GM21717 (cell line): ENCODE results near the gene NUBPL.
"Not testable (repeated sequence)": the region's sequence is repeated elsewhere in the genome, so short reads cannot be mapped to it uniquely, and the experiment has no call there.

Source experiments
- ATAC-seq: cut with Tn5 transposase; IDR thresholded peaks from one replicate; pipeline ENCODE4 v1.9.1; 2021; ENCODE audit warnings: mild to moderate bottlenecking, moderate library complexity; ENCODE audit not compliant: unreplicated experiment

Gene NUBPL

DNA sequence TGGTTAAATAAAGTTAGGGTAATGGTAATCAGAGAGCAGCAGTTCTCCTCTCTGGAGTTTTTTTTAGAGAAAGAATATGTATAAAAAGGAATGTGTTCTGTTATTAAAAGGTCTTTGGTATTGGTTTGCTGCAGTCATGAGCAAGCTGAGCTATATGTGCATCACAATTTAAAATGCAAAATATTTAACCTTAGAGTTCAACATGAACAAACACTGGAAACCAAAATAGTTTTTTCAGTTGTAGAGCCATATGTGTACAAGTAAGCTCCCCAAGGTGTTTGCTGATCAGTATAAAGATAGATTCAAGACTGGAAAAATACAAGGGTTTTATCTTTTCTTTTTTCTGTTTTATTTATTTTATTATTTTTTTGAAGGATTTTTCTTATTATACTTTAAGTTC is 245.0 kb downstream of the NUBPL start:
- no peak for ATAC-seq

DNA sequence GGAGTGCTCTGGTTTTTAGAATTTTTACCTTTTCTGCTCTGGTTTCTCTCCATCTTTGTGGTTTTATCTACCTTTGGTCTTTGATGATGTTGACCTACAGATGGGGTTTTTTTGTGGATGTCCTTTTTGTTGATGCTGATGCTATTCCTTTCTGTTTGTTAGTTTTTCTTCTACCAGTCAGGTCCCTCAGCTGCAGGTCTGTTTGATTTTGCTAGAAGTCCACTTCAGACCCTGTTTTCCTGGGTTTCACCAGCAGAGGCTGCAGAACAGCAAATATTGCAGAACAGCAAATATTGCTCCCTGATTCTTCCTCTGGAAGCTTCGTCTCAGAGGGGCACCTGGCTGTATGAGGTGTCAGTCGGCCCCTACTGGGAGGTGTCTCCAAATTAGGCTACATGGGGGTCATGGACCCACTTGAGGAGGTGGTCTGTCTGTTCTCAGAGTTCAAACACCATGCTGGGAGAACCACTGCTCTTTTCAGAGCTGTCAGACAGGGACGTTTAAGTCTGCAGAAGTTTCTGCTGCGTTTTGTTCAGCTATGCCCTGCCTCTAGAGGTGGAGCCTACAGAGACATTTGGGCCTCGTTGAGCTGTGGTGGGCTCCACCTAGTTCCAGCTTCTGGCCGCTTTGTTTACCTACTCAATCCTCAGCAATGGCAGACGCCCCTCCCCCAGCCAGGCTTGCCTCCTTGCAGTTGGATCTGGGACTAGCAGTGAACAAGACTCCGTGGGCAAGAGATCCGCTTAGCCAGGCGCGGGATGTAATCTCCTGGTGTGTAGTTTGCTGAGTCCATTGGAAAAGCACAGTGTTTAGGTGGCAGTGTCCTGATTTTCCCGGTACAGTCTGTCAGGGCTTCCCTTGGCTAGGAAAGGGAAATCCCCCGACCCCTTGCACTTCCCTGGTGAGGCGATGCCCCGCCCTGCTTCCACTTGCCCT is 250.8 kb downstream of the NUBPL start:
- ATAC-seq: not testable (repeated sequence)

GRCh38 chr14:31813724-31814490 is 252.7 kb downstream of the NUBPL start:
- ATAC-seq: not testable (repeated sequence)

DNA sequence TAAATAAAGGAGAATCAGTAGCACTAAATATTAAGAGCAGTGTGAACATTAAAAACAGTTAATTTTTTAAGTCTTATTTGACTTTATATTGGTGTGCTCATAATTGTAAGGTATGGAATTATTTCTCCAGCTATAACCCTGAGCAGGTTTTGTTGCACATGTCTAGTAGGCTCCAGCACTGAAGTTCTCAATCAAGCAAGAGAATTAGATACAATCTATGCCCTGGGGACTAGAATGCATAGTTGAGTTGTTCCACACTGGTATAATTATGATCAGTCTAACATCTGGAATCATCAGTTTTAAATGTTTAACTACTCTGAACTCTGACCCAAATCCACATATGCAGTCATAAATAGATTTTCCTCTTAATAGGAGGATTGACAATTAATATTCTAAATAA is 258.1 kb downstream of the NUBPL start:
- no peak for ATAC-seq

- ATAC-seq: no peak
Measured at GRCh38 chr14:31825459-31825858, 264.3 kb downstream of the NUBPL start.

- ATAC-seq: no peak
Measured at GRCh38 chr14:31827325-31827724, 266.1 kb downstream of the NUBPL start.

DNA sequence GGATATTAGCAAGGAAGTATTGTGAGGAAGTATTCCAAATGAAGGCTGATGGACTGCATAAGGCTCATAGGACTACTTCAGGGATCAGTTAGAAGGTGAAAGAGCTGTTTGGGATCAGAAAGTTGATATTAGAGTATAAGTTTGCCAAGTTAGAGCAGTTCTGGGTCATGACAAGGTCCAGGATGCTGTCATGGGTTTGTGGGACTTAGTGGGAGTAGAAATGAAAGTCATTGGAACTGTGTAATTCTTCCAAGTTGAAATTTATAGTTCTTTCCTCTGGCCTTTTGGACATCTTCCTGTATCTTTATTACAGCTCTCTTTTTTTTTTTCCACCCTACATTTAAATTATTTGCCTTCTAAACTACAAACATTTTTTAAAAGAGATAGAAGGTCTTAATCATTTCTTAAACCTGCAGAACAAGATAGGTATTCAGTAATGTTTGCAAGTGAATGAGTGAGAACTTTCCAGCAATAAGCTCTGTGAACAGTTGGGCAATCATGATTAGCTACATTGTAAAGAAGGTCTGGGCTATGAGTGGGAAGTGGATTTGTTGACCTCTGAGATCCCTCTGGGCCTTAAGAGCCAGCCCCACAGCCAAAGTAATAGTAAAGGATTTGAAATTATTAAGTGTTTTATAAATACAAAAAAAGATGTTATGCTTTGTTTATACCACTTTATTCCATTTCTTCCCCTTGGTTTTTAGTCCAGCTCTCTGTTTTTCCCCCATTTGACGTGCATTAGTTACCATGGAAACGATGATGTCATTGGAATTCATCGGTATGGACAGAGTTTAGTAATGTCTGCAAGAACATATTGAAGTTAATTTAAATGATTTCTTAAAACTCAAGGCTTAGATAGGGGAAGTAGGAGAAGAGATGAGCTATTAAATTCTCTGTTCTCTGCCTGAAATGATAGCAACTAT is 268.0 kb downstream of the NUBPL start:
- ATAC-seq: no peak

DNA sequence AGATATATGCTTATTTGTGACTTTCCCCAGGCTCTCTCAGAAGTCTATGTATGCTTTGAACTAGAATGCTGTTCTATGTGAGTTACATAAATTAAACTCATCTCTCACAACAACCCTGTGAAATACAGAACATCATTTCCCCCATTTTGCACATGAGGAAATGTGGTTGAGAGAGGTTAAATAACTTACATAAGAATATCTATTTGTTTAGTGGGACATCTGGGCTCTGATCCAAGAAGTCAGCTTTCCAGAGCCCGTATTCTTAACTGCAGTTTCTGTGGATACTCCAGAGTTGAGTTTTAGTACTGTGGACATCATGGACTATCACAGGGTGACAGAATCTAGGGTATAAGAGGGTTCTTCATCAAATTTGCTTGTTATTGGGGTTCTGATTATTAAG is 273.4 kb downstream of the NUBPL start:
- ATAC-seq: no peak

DNA sequence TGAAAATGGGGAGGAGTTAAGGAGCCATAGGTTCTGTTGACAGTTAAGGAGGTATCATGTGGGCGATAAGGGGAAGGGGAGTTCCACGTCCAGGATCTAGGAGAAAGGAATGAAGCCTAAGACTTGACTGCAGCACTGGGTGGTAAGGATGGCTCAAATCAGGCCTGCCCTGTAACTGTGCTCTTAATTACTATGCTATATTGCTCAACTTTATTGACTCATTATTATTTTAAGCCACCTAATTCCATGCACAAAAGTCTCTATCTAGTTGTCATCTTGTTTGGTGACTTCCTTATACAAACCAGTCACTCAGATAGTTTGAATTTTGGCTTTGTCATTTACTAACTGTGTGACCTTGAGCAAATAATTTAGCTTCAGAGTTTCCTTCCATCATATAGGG is 273.8 kb downstream of the NUBPL start:
- ATAC-seq: no peak

GRCh38 chr14:31837031-31837430 is 275.8 kb downstream of the NUBPL start:
- ATAC-seq: no peak

DNA sequence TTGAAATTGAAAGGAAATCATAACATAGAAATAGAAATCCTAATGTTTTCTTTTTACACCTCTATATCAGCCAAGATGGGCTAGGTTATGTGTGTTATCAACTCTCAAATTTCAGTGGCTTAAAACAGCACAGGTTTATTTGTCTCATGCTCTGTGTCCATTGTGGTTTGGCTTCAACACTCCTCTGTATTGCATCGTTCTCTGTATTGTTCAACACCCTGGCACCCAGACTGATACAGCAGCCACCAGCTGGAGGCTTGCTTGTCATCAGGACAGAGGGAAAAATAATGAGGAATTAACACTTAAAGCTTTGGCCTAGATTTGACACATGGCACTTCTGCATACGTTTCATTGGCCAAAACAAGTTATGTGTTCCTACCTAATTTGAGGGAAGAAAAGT is 281.7 kb downstream of the NUBPL start:
- no peak for ATAC-seq

- no peak for ATAC-seq
Measured at GRCh38 chr14:31843361-31844091, 282.3 kb downstream of the NUBPL start.

- ATAC-seq: no peak
Measured at GRCh38 chr14:31854508-31855075, 293.4 kb downstream of the NUBPL start.

- no peak for ATAC-seq
Measured at GRCh38 chr14:31855262-31855661, 294.1 kb downstream of the NUBPL start.

GRCh38 chr14:31856003-31856402 is 294.8 kb downstream of the NUBPL start:
- ATAC-seq: not testable (repeated sequence)

- no peak for ATAC-seq
Measured at GRCh38 chr14:31858868-31859267, 297.7 kb downstream of the NUBPL start.

DNA sequence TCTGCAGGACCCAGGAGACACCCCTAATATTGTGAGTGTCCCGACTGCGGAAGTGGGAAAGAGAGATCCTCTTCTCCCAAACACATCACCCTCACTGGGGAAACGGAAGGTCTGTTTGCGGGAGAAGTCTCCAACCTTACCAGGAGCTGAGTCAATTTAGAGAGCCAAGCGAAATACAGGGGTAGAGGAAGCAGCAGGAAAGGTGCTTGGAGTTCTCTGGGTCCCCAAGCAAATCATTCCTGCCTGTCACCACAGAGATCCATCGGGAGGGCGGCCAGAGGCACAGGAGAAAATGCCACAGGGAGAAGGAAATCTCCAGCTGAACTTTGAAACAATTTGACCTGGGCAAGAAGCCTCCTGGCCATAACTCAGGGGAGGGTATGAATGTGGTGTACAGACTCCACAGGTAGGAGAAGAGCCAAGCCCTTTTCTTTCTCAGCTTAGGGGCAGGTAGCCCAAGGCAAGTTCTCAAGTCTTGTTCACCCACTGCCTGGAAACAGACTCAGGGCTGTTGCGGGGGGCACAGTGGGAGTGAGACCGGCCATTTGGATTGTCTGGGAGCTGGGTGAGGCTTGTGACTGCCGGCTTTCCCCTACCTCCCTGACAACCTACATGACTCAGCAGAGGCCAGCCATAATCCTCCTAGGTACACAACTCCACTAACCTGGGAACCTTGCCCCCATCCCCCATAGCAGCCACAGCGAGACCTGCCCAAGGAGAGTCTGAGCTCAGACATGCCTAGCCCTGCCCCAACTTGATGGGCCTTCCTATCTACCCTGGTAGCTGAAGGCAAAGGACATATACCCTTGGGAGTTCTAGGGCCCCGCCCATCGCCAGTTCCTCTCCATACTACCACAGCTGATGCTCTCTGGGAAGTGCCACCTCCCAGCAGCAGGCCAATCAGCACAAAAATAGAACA is 304.0 kb downstream of the NUBPL start:
- no peak for ATAC-seq

- no peak for ATAC-seq
Measured at GRCh38 chr14:31867570-31867969, 306.4 kb downstream of the NUBPL start.

DNA sequence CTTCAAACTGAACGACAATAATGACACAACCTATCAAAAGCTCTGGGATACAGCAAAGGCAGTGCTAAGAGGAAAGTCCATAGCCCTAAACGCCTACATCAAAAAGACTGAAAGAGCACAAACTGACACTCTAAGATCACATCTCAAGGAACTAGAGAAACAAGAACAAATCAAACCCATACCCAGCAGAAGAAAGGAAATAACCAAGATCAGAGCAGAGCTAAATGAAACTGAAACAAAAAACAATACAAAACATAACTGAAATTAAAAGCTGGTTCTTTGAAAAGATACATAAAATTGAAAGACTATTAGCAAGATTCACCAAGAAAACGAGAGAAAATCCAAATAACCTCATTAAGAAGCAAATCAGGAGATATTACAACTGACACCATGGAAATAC is 306.9 kb downstream of the NUBPL start:
- not testable (repeated sequence) for ATAC-seq
